Vagina (tissue), 2 donors: ENCODE measurements around the gene ACAN. TPM values are rescaled to one million over a fixed set of nuclear protein-coding genes. Genes with fewer than 3 reads are reported as not detected.

Experiments
- DNase-seq, 2 donors: peaks; one replicate each; pipeline ENCODE4 v3.0.0-alpha.2; 2017; ENCODE audit errors: extremely low spot score in 2 of 2
- H3K27ac ChIP-seq: fragments of 200-600 bp; sonication (generic); one replicate; pipeline ENCODE4 v1.5.1; 2019
- H3K27me3 ChIP-seq: fragments of 200-600 bp; sonication (generic); one replicate; pipeline ENCODE4 v1.5.1; 2019
- H3K36me3 ChIP-seq, 2 donors: fragments of 200-600 bp; sonication (generic); one replicate each; pipeline ENCODE4 v1.5.1; 2017 to 2019
- H3K4me1 ChIP-seq: fragments of 200-600 bp; sonication (generic); one replicate; pipeline ENCODE4 v1.5.1; 2019
- H3K4me3 ChIP-seq, 2 donors: fragments of 200-600 bp; sonication (generic); 1 replicate in 1 of 2; 2 replicates in 1 of 2; pipeline ENCODE4 v1.5.1; 2016 to 2019
- H3K9me3 ChIP-seq: fragments of 200-600 bp; sonication (generic); one replicate; pipeline ENCODE4 v1.5.1; 2019
- POLR2A ChIP-seq, 2 donors: fragments of 450-650 bp; IDR thresholded peaks; one replicate each; pipeline ENCODE4 v1.6.1; 2017; ENCODE audit warnings: antibody characterized with exemption in 2 of 2, mild to moderate bottlenecking in 2 of 2, moderate library complexity in 2 of 2
- POLR2AphosphoS5 ChIP-seq, 2 donors: sonication (generic); formaldehyde crosslinking; IDR thresholded peaks; one replicate each; pipeline ENCODE4 v1.9.0; 2017; ENCODE audit warnings: antibody characterized with exemption in 2 of 2, mild to moderate bottlenecking in 2 of 2, low read depth in 1 of 2; ENCODE audit not compliant: insufficient read depth in 1 of 2
- intact Hi-C: fragments of 100-400 bp; cut with DNase I; formaldehyde crosslinking; loops from one replicate; pipeline ENCODE4 v1.15.1; 2023
- total RNA-seq: library from RNA; depleted of rRNA; stranded (reverse); fragments of >200 nt; gene quantifications from one replicate; pipeline ENCODE4 v1.2.3, GENCODE V29; 2016
- TF ChIP-seq, protein P1 (sequence below), 3 experiments: fragments of 450-650 bp in 2 of 3; fragments of 200-600 bp in 1 of 3; sonication (generic) in 1 of 3; IDR thresholded peaks; one replicate each; pipeline ENCODE4 v1.5.1; 2017 to 2019; ENCODE audit warnings: antibody characterized with exemption in 3 of 3, mild to moderate bottlenecking in 2 of 3, moderate library complexity in 2 of 3

Gene ACAN
- total RNA-seq, 1 donor from 2014 or later: 2.0 TPM

DNA sequence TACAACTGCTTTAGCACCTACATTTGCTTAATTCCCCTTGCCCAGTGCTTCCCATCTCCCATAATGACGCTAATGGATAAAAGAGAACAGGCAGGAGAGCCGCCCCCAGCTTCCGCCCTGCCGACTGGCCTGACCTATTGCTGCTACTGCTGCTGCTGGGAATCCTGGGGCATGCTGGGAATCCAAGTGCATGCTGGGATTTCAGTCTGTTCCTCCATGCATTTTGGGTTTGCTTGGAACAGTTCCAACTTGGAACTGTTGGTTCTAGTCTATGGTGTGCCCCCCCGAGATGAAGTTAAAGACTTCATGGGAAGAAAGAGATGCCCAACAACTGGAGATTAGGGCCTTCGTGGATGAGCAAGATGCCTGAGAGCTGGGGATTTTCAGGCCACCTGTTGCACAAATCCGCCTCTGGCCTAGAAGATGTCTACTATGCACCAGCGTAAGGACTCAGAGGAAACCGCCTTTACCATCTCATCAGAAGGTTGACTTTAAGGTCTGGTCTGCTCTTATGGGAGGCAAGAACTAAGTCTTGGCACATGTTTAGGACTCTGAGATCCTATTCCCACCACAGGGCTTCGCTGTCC lies 63.2 kb downstream of the ACAN start:
- Histone ChIP-seq H3K9me3 (no peaks in the 10 kb centered on the region), H3K27me3 (no peaks in the 10 kb centered on the region), H3K27ac (no peak overlapping the region), H3K36me3 (no peaks in the 10 kb centered on the region), H3K4me1 (no peaks in the 10 kb centered on the region), H3K4me3 (no peak overlapping the region)
- intact Hi-C loops: no loop called here
- no peak for TF ChIP-seq POLR2AphosphoS5 (IDR thresholded peaks at IDR 0.05; ENCODE audit: insufficient read depth in 1 of 2, low read depth in 1 of 2)
- TF ChIP-seq, protein P1, sequence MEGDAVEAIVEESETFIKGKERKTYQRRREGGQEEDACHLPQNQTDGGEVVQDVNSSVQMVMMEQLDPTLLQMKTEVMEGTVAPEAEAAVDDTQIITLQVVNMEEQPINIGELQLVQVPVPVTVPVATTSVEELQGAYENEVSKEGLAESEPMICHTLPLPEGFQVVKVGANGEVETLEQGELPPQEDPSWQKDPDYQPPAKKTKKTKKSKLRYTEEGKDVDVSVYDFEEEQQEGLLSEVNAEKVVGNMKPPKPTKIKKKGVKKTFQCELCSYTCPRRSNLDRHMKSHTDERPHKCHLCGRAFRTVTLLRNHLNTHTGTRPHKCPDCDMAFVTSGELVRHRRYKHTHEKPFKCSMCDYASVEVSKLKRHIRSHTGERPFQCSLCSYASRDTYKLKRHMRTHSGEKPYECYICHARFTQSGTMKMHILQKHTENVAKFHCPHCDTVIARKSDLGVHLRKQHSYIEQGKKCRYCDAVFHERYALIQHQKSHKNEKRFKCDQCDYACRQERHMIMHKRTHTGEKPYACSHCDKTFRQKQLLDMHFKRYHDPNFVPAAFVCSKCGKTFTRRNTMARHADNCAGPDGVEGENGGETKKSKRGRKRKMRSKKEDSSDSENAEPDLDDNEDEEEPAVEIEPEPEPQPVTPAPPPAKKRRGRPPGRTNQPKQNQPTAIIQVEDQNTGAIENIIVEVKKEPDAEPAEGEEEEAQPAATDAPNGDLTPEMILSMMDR (IDR thresholded peaks at IDR 0.05): no peak
- no peak for TF ChIP-seq POLR2A (IDR thresholded peaks at IDR 0.05)
- DNase-seq: no peak

DNA sequence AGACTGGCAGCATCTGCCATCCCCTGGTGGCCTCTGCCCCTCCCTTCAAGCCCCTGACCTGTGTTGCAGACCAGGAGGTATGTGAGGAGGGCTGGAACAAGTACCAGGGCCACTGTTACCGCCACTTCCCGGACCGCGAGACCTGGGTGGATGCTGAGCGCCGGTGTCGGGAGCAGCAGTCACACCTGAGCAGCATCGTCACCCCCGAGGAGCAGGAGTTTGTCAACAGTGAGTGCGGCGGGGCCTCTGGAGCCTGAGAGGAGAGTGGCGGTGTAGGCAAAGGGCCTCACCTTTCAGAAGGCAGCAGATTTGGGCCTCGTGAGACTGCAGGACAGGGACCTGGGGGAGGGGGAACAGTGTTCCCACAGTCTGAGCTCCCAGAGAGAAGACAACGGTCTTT lies 68.1 kb downstream of the ACAN start:
- no peak for TF ChIP-seq POLR2A (IDR thresholded peaks at IDR 0.05)
- no peak for TF ChIP-seq POLR2AphosphoS5 (IDR thresholded peaks at IDR 0.05; ENCODE audit: insufficient read depth in 1 of 2, low read depth in 1 of 2)
- TF ChIP-seq, protein P1 (IDR thresholded peaks at IDR 0.05): no peak
- H3K27ac ChIP-seq: no peak overlapping the region
- intact Hi-C loops: no loop called here
- no peak overlapping the region for H3K4me3 ChIP-seq
- no peaks in the 10 kb centered on the region for H3K36me3 ChIP-seq
- DNase-seq: no peak
- no peaks in the 10 kb centered on the region for H3K9me3 ChIP-seq
- H3K4me1 ChIP-seq: no peaks in the 10 kb centered on the region
- H3K27me3 ChIP-seq: no peaks in the 10 kb centered on the region

DNA sequence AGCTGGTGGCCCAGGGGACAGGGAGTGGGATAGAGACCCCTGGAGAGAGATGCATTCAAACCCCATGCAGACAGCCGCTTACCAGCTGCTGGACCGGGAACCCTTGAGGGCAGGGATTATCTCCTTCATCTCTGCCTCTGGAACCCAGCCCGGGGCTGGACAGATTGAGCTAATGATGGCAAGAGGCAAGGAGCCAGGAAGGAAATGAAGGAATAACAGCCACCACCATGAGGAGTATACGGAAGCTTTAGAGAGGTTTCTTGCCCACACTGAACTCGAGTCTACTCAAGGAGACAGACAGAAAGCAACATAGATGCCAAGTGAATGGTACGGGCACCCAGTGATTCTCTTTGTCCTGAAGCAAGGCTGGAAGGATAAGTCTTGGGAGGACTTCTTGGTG lies 68.9 kb downstream of the ACAN start:
- TF ChIP-seq POLR2AphosphoS5 (IDR thresholded peaks at IDR 0.05; ENCODE audit: insufficient read depth in 1 of 2, low read depth in 1 of 2): no peak
- TF ChIP-seq, protein P1 (IDR thresholded peaks at IDR 0.05): no peak
- TF ChIP-seq POLR2A (IDR thresholded peaks at IDR 0.05): no peak
- no peaks in the 10 kb centered on the region for H3K27me3 ChIP-seq

DNA sequence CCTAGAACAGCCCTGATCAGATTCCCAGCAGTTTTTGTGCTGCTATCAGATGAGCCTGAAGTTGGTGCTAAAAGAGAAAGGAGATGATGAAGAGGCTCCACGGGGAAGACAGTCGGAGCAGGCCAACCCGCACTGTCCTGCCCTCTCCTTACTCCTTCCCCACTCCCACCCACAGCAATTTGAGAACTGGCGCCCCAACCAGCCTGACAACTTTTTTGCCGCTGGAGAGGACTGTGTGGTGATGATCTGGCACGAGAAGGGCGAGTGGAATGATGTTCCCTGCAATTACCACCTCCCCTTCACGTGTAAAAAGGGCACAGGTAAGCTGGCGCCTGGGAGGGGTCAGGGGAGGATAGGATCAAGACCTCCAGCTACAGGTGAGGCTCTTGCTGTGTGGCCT lies 69.5 kb downstream of the ACAN start:
- intact Hi-C loops: no loop called here
- DNase-seq: no peak
- H3K9me3 ChIP-seq: no peaks in the 10 kb centered on the region
- no peak overlapping the region for H3K4me3 ChIP-seq
- H3K27ac ChIP-seq: no peak overlapping the region
- no peaks in the 10 kb centered on the region for H3K4me1 ChIP-seq
- H3K27me3 ChIP-seq: no peaks in the 10 kb centered on the region
- TF ChIP-seq POLR2AphosphoS5 (IDR thresholded peaks at IDR 0.05; ENCODE audit: insufficient read depth in 1 of 2, low read depth in 1 of 2) (no peak), POLR2A (IDR thresholded peaks at IDR 0.05) (no peak)
- TF ChIP-seq, protein P1 (IDR thresholded peaks at IDR 0.05): no peak
- H3K36me3 ChIP-seq: no peaks in the 10 kb centered on the region

More for the DNA sequence above, 68.9 kb downstream of the ACAN start:
- Histone ChIP-seq H3K9me3 (no peaks in the 10 kb centered on the region), H3K4me3 (no peak overlapping the region), H3K4me1 (no peaks in the 10 kb centered on the region), H3K27ac (no peak overlapping the region), H3K36me3 (no peaks in the 10 kb centered on the region)
- intact Hi-C loops: no loop called here
- DNase-seq: no peak

DNA sequence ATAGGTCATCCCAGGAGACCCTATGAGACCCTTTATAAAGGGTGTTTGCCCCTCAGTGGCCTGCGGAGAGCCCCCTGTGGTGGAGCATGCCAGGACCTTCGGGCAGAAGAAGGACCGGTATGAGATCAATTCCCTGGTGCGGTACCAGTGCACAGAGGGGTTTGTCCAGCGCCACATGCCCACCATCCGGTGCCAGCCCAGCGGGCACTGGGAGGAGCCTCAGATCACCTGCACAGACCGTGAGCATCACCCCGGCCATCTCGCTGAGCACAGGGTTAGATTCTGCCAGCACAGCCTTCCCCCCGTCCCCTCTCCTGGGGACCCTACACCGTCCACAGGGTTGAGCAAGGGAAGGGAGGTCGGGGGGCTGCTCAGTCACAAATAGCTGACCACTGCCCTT lies 70.5 kb downstream of the ACAN start:
- DNase-seq: no peak
- no peaks in the 10 kb centered on the region for H3K27me3 ChIP-seq
- TF ChIP-seq POLR2AphosphoS5 (IDR thresholded peaks at IDR 0.05; ENCODE audit: insufficient read depth in 1 of 2, low read depth in 1 of 2): no peak
- TF ChIP-seq, protein P1 (IDR thresholded peaks at IDR 0.05): no peak
- TF ChIP-seq POLR2A (IDR thresholded peaks at IDR 0.05): no peak

More for the DNA sequence above, 70.5 kb downstream of the ACAN start:
- intact Hi-C loops: no loop called here
- no peak overlapping the region for H3K4me3 ChIP-seq
- no peak overlapping the region for H3K27ac ChIP-seq
- H3K4me1 ChIP-seq: no peaks in the 10 kb centered on the region
- no peaks in the 10 kb centered on the region for H3K9me3 ChIP-seq
- no peaks in the 10 kb centered on the region for H3K36me3 ChIP-seq
